Measurements from ENCODE around the gene MAPK10.
"Not testable (repeated sequence)": the region's sequence is repeated elsewhere in the genome, so short reads cannot be mapped to it uniquely, and the experiment has no call there.

MAPK10 gene

GRCh38 chr4:86106475-86106874, 253.4 kb downstream of the MAPK10 start:
- no peak for DNase-seq (ENCODE audit: low spot score)

- DNase-seq (ENCODE audit: low spot score): no peak
These were observed 258.0 kb downstream of the MAPK10 start for GRCh38 chr4:86101841-86102240.

- no peak for DNase-seq (ENCODE audit: low spot score)
These were observed 258.4 kb downstream of the MAPK10 start for GRCh38 chr4:86101410-86101809.

GRCh38 chr4:86100539-86101215, 259.2 kb downstream of the MAPK10 start:
- no peak for DNase-seq (ENCODE audit: low spot score)

GRCh38 chr4:86099348-86099747, 260.5 kb downstream of the MAPK10 start:
- no peak for DNase-seq (ENCODE audit: low spot score)

GRCh38 chr4:86098691-86099090, 261.2 kb downstream of the MAPK10 start:
- DNase-seq (ENCODE audit: low spot score): no peak

GRCh38 chr4:86096373-86096772, 263.5 kb downstream of the MAPK10 start:
- DNase-seq (ENCODE audit: low spot score): no peak

- peak; percentile 58 for DNase-seq (ENCODE audit: low spot score)
These were observed 267.2 kb downstream of the MAPK10 start for GRCh38 chr4:86092684-86093083.

GRCh38 chr4:86091201-86091600, 268.7 kb downstream of the MAPK10 start:
- peak; percentile 4 for DNase-seq (ENCODE audit: low spot score)

GRCh38 chr4:86089781-86090323, 270.0 kb downstream of the MAPK10 start:
- no peak for DNase-seq (ENCODE audit: low spot score)

GRCh38 chr4:86089053-86089452, 270.8 kb downstream of the MAPK10 start:
- no peak for DNase-seq (ENCODE audit: low spot score)

- not testable (repeated sequence) for DNase-seq (ENCODE audit: low spot score)
These were observed 284.1 kb downstream of the MAPK10 start for GRCh38 chr4:86075796-86076195.

GRCh38 chr4:86060341-86060740, 299.5 kb downstream of the MAPK10 start:
- DNase-seq (ENCODE audit: low spot score): no peak

- no peak for DNase-seq (ENCODE audit: low spot score)
These were observed 301.2 kb downstream of the MAPK10 start for GRCh38 chr4:86058621-86059020.

- no peak for DNase-seq (ENCODE audit: low spot score)
These were observed 304.0 kb downstream of the MAPK10 start for GRCh38 chr4:86055898-86056297.

GRCh38 chr4:86054286-86055032, 305.4 kb downstream of the MAPK10 start:
- peak; percentile 12 for DNase-seq (ENCODE audit: low spot score)

GRCh38 chr4:86050496-86050895, 309.4 kb downstream of the MAPK10 start:
- DNase-seq (ENCODE audit: low spot score): no peak

GRCh38 chr4:86048426-86048825, 311.4 kb downstream of the MAPK10 start:
- DNase-seq (ENCODE audit: low spot score): peak; percentile 35

GRCh38 chr4:86044593-86044985, 315.3 kb downstream of the MAPK10 start:
- no peak for DNase-seq (ENCODE audit: low spot score)

- peak; percentile 55 for DNase-seq (ENCODE audit: low spot score)
These were observed 315.9 kb downstream of the MAPK10 start for GRCh38 chr4:86043755-86044592.

- DNase-seq (ENCODE audit: low spot score): no peak
These were observed 321.8 kb downstream of the MAPK10 start for GRCh38 chr4:86038037-86038436.

- DNase-seq (ENCODE audit: low spot score): no peak
These were observed 323.1 kb downstream of the MAPK10 start for GRCh38 chr4:86036736-86037135.
